GM12878 (cell line): ENCODE measurements around the gene EIF4E. TPM values are rescaled to one million over a fixed set of nuclear protein-coding genes. Genes with fewer than 3 reads are reported as not detected.

Source experiments
- ATAC-seq: fragments of 200-7000 bp; cut with Tn5 transposase; 3 replicates; pipeline ENCODE4 v1.9.1; 2020; ENCODE audit warnings: mild to moderate bottlenecking, moderate library complexity
- BruUV-seq: library from RNA; stranded (reverse); fragments of 400-500 nt; replicated peaks from 2 replicates; lab custom pipeline; 2021; lab: Mats Ljungman, UMichigan
- CTCF ChIA-PET: fragments of 300-600 bp; sonication (Branson Sonifier 250); formaldehyde crosslinking; extraction: SDS; loops from one replicate; lab custom pipeline; 2021; ENCODE audit warnings: inconsistent platforms; lab: Yijun Ruan, JAX
- POLR2A ChIA-PET: fragments of 350-600 bp; formaldehyde crosslinking; extraction: SDS; loops from one replicate; lab custom pipeline; 2021; ENCODE audit warnings: inconsistent platforms; lab: Charles Lee
- RAD21 ChIA-PET: fragments of 300-600 bp; sonication (Branson Sonifier 250); formaldehyde crosslinking; loops from one replicate; lab custom pipeline; 2023; ENCODE audit warnings: antibody characterized with exemption; ENCODE audit not compliant: unreplicated experiment; lab: Charles Lee
- SMC1A ChIA-PET: fragments of 300-600 bp; sonication (Branson Sonifier 250); formaldehyde crosslinking; loops from one replicate; lab custom pipeline; 2023; ENCODE audit not compliant: unreplicated experiment, uncharacterized antibody; lab: Charles Lee
- DNase-seq: peaks from one replicate; pipeline ENCODE4 v3.0.0-alpha.2; 2011; ENCODE audit warnings: low read depth, low spot score
- FAIRE-seq: peaks from 3 replicates; lab custom pipeline; 2011; peaks lifted over from hg19 to GRCh38; lab: Jason Lieb, UNC
- H2AFZ ChIP-seq: 2 replicates; pipeline ENCODE4 v1.6.0; 2011; ENCODE audit warnings: low read depth, low read length, control low read depth; ENCODE audit not compliant: control insufficient read depth
- H3K27ac ChIP-seq: 2 replicates; pipeline ENCODE4 v1.5.1; 2011; ENCODE audit warnings: control low read depth; ENCODE audit not compliant: control insufficient read depth, insufficient read depth
- H3K27me3 ChIP-seq, 2 experiments: replicated peaks in 1 of 2; 2 replicates each; pipeline versions ENCODE4 v1.6.0 to v1.6.1; 2011; ENCODE audit warnings: low read length in 1 of 2; ENCODE audit not compliant: control insufficient read depth in 2 of 2, insufficient read depth in 2 of 2
- H3K36me3 ChIP-seq, 2 experiments: 2 replicates each; pipeline ENCODE4 v1.5.1; 2011; ENCODE audit warnings: low read length in 1 of 2; ENCODE audit not compliant: control insufficient read depth in 2 of 2, insufficient read depth in 2 of 2
- H3K4me1 ChIP-seq: 2 replicates; pipeline ENCODE4 v1.6.1; 2011; ENCODE audit warnings: mild to moderate bottlenecking, low read length, moderate library complexity, mixed read lengths; ENCODE audit not compliant: control insufficient read depth, insufficient read depth
- H3K4me2 ChIP-seq: 2 replicates; pipeline ENCODE4 v1.6.0; 2011; ENCODE audit warnings: control low read depth; ENCODE audit not compliant: control insufficient read depth, insufficient read depth
- H3K4me3 ChIP-seq: fragments of 200-600 bp; sonication (generic); 2 replicates; pipeline ENCODE4 v1.5.1; 2016
- H3K79me2 ChIP-seq: 2 replicates; pipeline ENCODE4 v1.6.0; 2011; ENCODE audit warnings: low read length; ENCODE audit not compliant: control insufficient read depth, insufficient read depth
- H3K9ac ChIP-seq: 2 replicates; pipeline ENCODE4 v1.8.0; 2011; ENCODE audit warnings: low read length, control low read depth, mixed read lengths; ENCODE audit not compliant: control insufficient read depth, insufficient read depth
- H3K9me3 ChIP-seq: replicated peaks from 3 replicates; pipeline ENCODE4 v1.5.1; 2011; ENCODE audit warnings: mild to moderate bottlenecking, low read length; ENCODE audit not compliant: control insufficient read depth, insufficient read depth
- H4K20me1 ChIP-seq: 2 replicates; pipeline ENCODE4 v1.6.0; 2011; ENCODE audit not compliant: control insufficient read depth, insufficient read depth
- IKZF1 ChIP-seq: fragments of 450-650 bp; conservative IDR thresholded peaks from 2 replicates; pipeline ENCODE4 v1.6.1; 2017; ENCODE audit warnings: antibody characterized with exemption, mild to moderate bottlenecking
- NFXL1 ChIP-seq: fragments of 450-650 bp; IDR thresholded peaks from 2 replicates; pipeline ENCODE4 v1.6.1; 2017; ENCODE audit warnings: antibody characterized with exemption, mild to moderate bottlenecking, borderline replicate concordance
- NR2C1 ChIP-seq: fragments of 450-650 bp; IDR thresholded peaks from 2 replicates; pipeline ENCODE4 v1.6.1; 2017; ENCODE audit warnings: antibody characterized with exemption, mild to moderate bottlenecking, moderate library complexity
- PAX8 ChIP-seq: fragments of 450-650 bp; IDR thresholded peaks from 2 replicates; pipeline ENCODE4 v1.6.1; 2017; ENCODE audit warnings: mild to moderate bottlenecking, moderate library complexity
- POLR2AphosphoS5 ChIP-seq: IDR thresholded peaks from 2 replicates; pipeline ENCODE4 v1.6.1; 2011; ENCODE audit warnings: mild to moderate bottlenecking, low read length, inconsistent platforms
- ZBED1 ChIP-seq: IDR thresholded peaks from 2 replicates; pipeline ENCODE4 v1.6.1; 2016; ENCODE audit warnings: borderline replicate concordance
- ZZZ3 ChIP-seq: IDR thresholded peaks from 2 replicates; pipeline ENCODE4 v1.6.1; 2011; ENCODE audit warnings: low read depth; ENCODE audit not compliant: control insufficient read depth, insufficient read length
- WGBS: methylation state at CpG from one replicate; pipeline ENCODE4 v1.1.6; 2016; ENCODE audit warnings: low lambda C conversion rate; ENCODE audit not compliant: insufficient replicate concordance, insufficient coverage; ENCODE audit errors: missing lambda C conversion rate; 5-methylcytosine and 5-hydroxymethylcytosine counted together
- in situ Hi-C: fragments of 300-500 bp; cut with MboI; formaldehyde crosslinking; loops from 9 replicates; pipeline ENCODE4 v1.14.3; 2018; ENCODE audit warnings: mixed read lengths
- intact Hi-C: fragments of 100-400 bp; cut with micrococcal nuclease; formaldehyde crosslinking; loops from one replicate; pipeline ENCODE4 v1.14.2; 2022; ENCODE audit not compliant: unreplicated experiment
- polyA plus RNA-seq, 11 experiments: library from polyadenylated mRNA; depleted of rRNA in 4 of 11; unstranded in 6 of 11; stranded (reverse) in 5 of 11; fragments of >200 nt; fragmentation: Nextera tagmentation in 4 of 11; fragmentation: Illumina TruSeq in 1 of 11; extraction: Ambion mirVana in 4 of 11; extraction: Trizol in 1 of 11; gene quantifications; 1 replicate in 1 of 11; 2 replicates in 10 of 11; pipeline versions ENCODE4 v1.2.1 to v1.2.3, GENCODE V29; 2011 to 2016; ENCODE audit warnings: inconsistent platforms in 2 of 11, missing spikeins in 2 of 11, low read depth in 1 of 11
- total RNA-seq, 4 experiments: library from RNA; depleted of rRNA in 3 of 4; stranded (reverse); fragments of >200 nt in 3 of 4; fragmentation: Illumina TruSeq in 1 of 4; extraction: Trizol in 1 of 4; gene quantifications; 2 replicates each; pipeline versions ENCODE4 v1.2.1 to v1.2.3, GENCODE V29; 2013 to 2021
- TF ChIP-seq, protein P1 (sequence below): fragments of 450-650 bp; IDR thresholded peaks from 2 replicates; pipeline ENCODE4 v1.6.1; 2017; ENCODE audit warnings: antibody characterized with exemption, mild to moderate bottlenecking, moderate library complexity
- TF ChIP-seq, protein P2 (sequence below): fragments of 450-650 bp; formaldehyde crosslinking; IDR thresholded peaks from 2 replicates; pipeline ENCODE4 v1.4.0; 2020; ENCODE audit warnings: mild to moderate bottlenecking, moderate library complexity
- TF ChIP-seq, protein P3 (sequence below): IDR thresholded peaks from 2 replicates; pipeline ENCODE4 v1.6.1; 2011; ENCODE audit warnings: borderline replicate concordance, low read depth, mild to moderate bottlenecking, moderate library complexity, low read length; ENCODE audit not compliant: insufficient read depth, poor library complexity, severe bottlenecking

EIF4E gene
- total and polyA plus RNA-seq, 10 of the 15 experiments (the other 5 are each of a cell fraction or from before 2014, with no cell fraction given), result 104 to 372 (median 163) TPM

- Histone ChIP-seq H3K27me3 (no peaks in the 10 kb centered on the region; a peak in 1 of 4 replicates), H4K20me1 (no peaks in the 10 kb centered on the region), H3K4me2 (peak overlapping the region; percentile 10; the same call in 1 of the 2 replicates), H3K4me3 (no peak overlapping the region), H2AFZ (no peak overlapping the region), H3K9me3 (no peaks in the 10 kb centered on the region), H3K79me2 (no peaks in the 10 kb centered on the region), H3K36me3 (no peaks in the 10 kb centered on the region), H3K4me1 (no peaks in the 10 kb centered on the region), H3K27ac (no peak overlapping the region), H3K9ac (no peak overlapping the region)
- DNase-seq (no peak), FAIRE-seq (no peak), ATAC-seq (peak; percentile 66)
- ChIA-PET CTCF (interaction anchor here (0.6 to 0.9 kb wide), 2 partner anchors 8 to 98 kb away, joined by 3 to 5 read pairs; no protein-coding TSS in a partner anchor), POLR2A (no interaction called here), RAD21 (no interaction called here), SMC1A (no interaction called here)
- 38% methylated on average over 2 of the region's 2 CpGs for whole genome bisulfite sequencing
- TF ChIP-seq ZZZ3 (no peak), NR2C1 (no peak), ZBED1 (no peak), POLR2AphosphoS5 (no peak), NFXL1 (no peak), IKZF1 (no peak), PAX8 (no peak)
- TF ChIP-seq, protein P1, sequence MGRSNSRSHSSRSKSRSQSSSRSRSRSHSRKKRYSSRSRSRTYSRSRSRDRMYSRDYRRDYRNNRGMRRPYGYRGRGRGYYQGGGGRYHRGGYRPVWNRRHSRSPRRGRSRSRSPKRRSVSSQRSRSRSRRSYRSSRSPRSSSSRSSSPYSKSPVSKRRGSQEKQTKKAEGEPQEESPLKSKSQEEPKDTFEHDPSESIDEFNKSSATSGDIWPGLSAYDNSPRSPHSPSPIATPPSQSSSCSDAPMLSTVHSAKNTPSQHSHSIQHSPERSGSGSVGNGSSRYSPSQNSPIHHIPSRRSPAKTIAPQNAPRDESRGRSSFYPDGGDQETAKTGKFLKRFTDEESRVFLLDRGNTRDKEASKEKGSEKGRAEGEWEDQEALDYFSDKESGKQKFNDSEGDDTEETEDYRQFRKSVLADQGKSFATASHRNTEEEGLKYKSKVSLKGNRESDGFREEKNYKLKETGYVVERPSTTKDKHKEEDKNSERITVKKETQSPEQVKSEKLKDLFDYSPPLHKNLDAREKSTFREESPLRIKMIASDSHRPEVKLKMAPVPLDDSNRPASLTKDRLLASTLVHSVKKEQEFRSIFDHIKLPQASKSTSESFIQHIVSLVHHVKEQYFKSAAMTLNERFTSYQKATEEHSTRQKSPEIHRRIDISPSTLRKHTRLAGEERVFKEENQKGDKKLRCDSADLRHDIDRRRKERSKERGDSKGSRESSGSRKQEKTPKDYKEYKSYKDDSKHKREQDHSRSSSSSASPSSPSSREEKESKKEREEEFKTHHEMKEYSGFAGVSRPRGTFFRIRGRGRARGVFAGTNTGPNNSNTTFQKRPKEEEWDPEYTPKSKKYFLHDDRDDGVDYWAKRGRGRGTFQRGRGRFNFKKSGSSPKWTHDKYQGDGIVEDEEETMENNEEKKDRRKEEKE, result no peak
- TF ChIP-seq, protein P2, sequence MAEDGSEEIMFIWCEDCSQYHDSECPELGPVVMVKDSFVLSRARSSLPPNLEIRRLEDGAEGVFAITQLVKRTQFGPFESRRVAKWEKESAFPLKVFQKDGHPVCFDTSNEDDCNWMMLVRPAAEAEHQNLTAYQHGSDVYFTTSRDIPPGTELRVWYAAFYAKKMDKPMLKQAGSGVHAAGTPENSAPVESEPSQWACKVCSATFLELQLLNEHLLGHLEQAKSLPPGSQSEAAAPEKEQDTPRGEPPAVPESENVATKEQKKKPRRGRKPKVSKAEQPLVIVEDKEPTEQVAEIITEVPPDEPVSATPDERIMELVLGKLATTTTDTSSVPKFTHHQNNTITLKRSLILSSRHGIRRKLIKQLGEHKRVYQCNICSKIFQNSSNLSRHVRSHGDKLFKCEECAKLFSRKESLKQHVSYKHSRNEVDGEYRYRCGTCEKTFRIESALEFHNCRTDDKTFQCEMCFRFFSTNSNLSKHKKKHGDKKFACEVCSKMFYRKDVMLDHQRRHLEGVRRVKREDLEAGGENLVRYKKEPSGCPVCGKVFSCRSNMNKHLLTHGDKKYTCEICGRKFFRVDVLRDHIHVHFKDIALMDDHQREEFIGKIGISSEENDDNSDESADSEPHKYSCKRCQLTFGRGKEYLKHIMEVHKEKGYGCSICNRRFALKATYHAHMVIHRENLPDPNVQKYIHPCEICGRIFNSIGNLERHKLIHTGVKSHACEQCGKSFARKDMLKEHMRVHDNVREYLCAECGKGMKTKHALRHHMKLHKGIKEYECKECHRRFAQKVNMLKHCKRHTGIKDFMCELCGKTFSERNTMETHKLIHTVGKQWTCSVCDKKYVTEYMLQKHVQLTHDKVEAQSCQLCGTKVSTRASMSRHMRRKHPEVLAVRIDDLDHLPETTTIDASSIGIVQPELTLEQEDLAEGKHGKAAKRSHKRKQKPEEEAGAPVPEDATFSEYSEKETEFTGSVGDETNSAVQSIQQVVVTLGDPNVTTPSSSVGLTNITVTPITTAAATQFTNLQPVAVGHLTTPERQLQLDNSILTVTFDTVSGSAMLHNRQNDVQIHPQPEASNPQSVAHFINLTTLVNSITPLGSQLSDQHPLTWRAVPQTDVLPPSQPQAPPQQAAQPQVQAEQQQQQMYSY (CRISPR knock-in tag), result no peak
- TF ChIP-seq, protein P3, sequence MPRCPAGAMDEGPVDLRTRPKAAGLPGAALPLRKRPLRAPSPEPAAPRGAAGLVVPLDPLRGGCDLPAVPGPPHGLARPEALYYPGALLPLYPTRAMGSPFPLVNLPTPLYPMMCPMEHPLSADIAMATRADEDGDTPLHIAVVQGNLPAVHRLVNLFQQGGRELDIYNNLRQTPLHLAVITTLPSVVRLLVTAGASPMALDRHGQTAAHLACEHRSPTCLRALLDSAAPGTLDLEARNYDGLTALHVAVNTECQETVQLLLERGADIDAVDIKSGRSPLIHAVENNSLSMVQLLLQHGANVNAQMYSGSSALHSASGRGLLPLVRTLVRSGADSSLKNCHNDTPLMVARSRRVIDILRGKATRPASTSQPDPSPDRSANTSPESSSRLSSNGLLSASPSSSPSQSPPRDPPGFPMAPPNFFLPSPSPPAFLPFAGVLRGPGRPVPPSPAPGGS, result no peak
- no TSS peak for BruUV-seq
- in situ Hi-C loops, result no loop called here
- intact Hi-C loops, result no loop called here
These were observed 29.1 kb upstream of the EIF4E start for GRCh38 chr4:98958065-98958464.
